Prostate gland (tissue), 2 donors: ENCODE measurements around the gene ANKRD9. TPM values are rescaled to one million over a fixed set of nuclear protein-coding genes. Genes with fewer than 3 reads are reported as not detected.

ENCODE experiments used
- DNase-seq: peaks from one replicate; pipeline ENCODE4 v3.0.0-alpha.2; 2019; ENCODE audit warnings: low spot score
- H3K27ac ChIP-seq, 2 donors: fragments of 200-600 bp; sonication (generic); 2 replicates each; pipeline ENCODE4 v1.5.1; 2017 to 2019
- H3K27me3 ChIP-seq: fragments of 200-600 bp; sonication (generic); replicated peaks from 2 replicates; pipeline ENCODE4 v1.5.1; 2019; ENCODE audit not compliant: insufficient read depth
- H3K36me3 ChIP-seq, 2 donors: fragments of 200-600 bp; sonication (generic); 1 replicate in 1 of 2; 2 replicates in 1 of 2; pipeline versions ENCODE4 v1.5.1 to v1.8.1; 2017 to 2019
- H3K4me1 ChIP-seq: fragments of 200-600 bp; sonication (generic); replicated peaks from 2 replicates; pipeline ENCODE4 v1.5.1; 2019
- H3K4me3 ChIP-seq, 2 donors: fragments of 200-600 bp; sonication (generic); 2 replicates each; pipeline ENCODE4 v1.5.1; 2017 to 2019
- H3K9me3 ChIP-seq: fragments of 200-600 bp; sonication (generic); 2 replicates; pipeline ENCODE4 v1.5.1; 2017
- POLR2A ChIP-seq: fragments of 450-650 bp; IDR thresholded peaks from one replicate; pipeline ENCODE4 v1.6.1; 2016; ENCODE audit warnings: antibody characterized with exemption, mild to moderate bottlenecking
- POLR2AphosphoS5 ChIP-seq: sonication (generic); formaldehyde crosslinking; IDR thresholded peaks from one replicate; pipeline ENCODE4 v1.6.1; 2017; ENCODE audit warnings: antibody characterized with exemption
- WGBS: methylation state at CpG from one replicate; pipeline ENCODE4 v1.1.5; 2018; 5-methylcytosine and 5-hydroxymethylcytosine counted together
- intact Hi-C: fragments of 100-400 bp; cut with DNase I; formaldehyde crosslinking; loops from one replicate; pipeline ENCODE4 v1.14.2; 2022
- total RNA-seq, 2 donors: library from RNA; depleted of rRNA; stranded (reverse); fragments of >200 nt; gene quantifications; one replicate each; pipeline ENCODE4 v1.1.0, GENCODE V29; 2016
- TF ChIP-seq, protein P1 (sequence below), 4 experiments: fragments of 200-600 bp in 2 of 4; fragments of 450-650 bp in 2 of 4; sonication (generic) in 2 of 4; IDR thresholded peaks; 1 replicate in 3 of 4; 2 replicates in 1 of 4; pipeline ENCODE4 v1.5.1; 2016 to 2019; ENCODE audit warnings: antibody characterized with exemption in 4 of 4, mild to moderate bottlenecking in 2 of 4, moderate library complexity in 2 of 4

The ANKRD9 gene
- total RNA-seq, 2 donors from 2014 or later = 81.1 to 81.5 TPM

DNA sequence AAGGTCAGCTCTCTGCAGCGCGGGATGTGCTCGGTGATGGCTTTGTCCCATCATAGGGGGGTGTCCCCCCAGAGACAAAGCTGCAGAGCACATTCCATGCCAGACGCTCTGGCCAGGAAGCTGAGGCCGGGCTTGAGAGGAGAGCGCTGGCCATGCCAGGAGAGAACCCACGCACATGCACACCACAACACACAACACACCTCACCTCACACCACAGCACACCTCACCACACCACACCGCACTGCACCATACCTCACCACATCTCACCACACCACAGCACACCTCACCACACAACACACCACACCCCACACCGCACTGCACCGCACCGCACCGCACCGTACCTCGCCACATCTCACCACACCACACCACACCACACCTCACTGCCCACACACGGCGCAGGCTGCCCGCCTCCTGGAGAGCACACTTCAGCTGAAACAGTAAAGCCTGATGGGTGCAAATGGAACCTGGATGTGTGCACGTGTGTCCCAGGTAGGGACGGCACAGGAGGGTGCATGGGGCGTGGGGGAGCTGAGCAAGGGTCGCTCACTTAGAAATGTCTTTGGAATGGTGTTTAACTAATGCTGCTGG, 10.8 kb downstream of the ANKRD9 start:
- WGBS = 93% methylated on average over 20 of the region's 21 CpGs
- Histone ChIP-seq H3K4me3 (no peak overlapping the region), H3K4me1 (no peaks in the 10 kb centered on the region), H3K36me3 (no peaks in the 10 kb centered on the region), H3K27me3 (no peaks in the 10 kb centered on the region), H3K27ac (no peak overlapping the region), H3K9me3 (no peaks in the 10 kb centered on the region)
- TF ChIP-seq POLR2A (no peak), POLR2AphosphoS5 (no peak)
- TF ChIP-seq, protein P1, sequence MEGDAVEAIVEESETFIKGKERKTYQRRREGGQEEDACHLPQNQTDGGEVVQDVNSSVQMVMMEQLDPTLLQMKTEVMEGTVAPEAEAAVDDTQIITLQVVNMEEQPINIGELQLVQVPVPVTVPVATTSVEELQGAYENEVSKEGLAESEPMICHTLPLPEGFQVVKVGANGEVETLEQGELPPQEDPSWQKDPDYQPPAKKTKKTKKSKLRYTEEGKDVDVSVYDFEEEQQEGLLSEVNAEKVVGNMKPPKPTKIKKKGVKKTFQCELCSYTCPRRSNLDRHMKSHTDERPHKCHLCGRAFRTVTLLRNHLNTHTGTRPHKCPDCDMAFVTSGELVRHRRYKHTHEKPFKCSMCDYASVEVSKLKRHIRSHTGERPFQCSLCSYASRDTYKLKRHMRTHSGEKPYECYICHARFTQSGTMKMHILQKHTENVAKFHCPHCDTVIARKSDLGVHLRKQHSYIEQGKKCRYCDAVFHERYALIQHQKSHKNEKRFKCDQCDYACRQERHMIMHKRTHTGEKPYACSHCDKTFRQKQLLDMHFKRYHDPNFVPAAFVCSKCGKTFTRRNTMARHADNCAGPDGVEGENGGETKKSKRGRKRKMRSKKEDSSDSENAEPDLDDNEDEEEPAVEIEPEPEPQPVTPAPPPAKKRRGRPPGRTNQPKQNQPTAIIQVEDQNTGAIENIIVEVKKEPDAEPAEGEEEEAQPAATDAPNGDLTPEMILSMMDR (IDR thresholded peaks at IDR 0.05) = no peak
- intact Hi-C loops = no loop called here
- DNase-seq = no peak

DNA sequence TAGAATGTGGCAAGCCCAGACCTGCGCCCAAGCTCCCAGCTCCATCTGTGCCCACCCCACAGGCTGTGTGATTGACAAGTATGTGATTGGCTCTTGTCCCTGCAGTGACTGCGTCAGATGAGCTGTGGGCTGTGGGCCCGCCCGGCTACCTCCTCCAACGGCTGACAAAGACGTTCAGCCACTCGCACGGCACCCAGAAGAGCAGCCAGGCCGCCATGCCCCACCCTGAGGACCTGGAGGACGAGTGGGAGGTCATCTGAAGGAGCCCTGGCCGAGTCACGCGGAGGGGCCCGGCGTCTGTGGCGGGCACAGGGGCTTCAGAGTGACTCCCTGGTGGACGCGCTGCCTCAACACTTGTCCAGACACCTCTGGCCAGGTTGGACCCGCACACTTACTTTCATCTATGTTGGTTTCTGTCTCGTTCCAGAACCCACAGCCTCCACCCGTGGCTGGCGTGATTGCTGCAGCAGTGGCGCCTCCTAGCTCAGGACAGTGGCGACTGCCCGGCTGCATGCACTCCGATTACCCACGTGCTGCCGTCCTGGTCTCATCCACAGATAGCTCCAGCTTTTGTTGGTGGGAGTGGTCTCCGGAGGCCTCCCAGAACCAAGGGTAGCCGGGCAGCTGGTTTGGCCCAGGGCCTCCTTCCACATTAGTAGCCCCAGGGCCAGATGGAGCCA, 11.4 kb downstream of the ANKRD9 start:
- no peaks in the 10 kb centered on the region for H3K4me1 ChIP-seq
- 87% methylated on average over 30 of the region's 30 CpGs for WGBS
- no peaks in the 10 kb centered on the region for H3K27me3 ChIP-seq
- H3K36me3 ChIP-seq = no peaks in the 10 kb centered on the region
- H3K4me3 ChIP-seq = no peak overlapping the region
- TF ChIP-seq POLR2A (no peak), POLR2AphosphoS5 (no peak)
- TF ChIP-seq, protein P1 (IDR thresholded peaks at IDR 0.05) = peak in 2 of 4 experiments; percentile 25 to 31
- H3K27ac ChIP-seq = no peak overlapping the region
- intact Hi-C loops = no loop called here
- no peaks in the 10 kb centered on the region for H3K9me3 ChIP-seq
- DNase-seq = no peak

DNA sequence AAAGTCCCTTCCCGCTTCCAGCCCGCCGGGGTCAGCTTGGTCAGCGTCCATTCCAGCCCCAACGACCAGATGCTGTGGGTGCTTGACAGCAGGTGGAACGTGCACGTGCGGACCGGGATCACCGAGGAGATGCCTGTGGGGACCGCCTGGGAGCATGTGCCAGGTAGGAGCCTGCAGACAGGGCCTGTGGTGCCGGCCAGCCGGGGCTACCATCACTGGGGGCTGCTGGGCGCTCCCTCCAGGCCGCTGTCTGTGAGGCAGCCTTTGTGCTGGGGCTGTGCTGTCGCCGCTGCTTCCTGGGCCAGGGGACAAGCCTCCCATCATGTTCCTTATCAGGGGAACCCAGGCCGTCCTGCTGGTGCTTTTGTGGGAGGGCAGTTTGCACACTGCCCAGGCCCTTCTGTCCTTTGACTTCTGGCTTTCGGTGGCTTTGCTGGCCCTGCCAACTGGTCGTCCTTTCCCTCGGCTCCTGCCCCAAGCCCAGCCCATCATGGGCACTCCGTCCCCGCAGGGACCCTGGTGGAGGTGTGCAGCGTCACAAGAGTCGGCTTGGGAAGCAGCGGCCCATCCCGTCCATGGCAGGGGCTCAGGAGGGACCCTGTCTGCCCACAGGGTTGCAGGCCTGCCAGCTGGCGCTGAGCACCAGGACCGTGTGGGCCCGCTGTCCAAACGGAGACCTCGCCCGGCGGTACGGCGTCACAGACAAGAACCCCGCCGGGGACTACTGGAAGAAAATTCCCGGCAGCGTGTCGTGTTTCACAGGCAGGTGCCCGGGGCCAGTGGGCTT, 12.4 kb downstream of the ANKRD9 start:
- Histone ChIP-seq H3K4me1 (no peaks in the 10 kb centered on the region), H3K27ac (no peak overlapping the region), H3K36me3 (no peaks in the 10 kb centered on the region), H3K27me3 (no peaks in the 10 kb centered on the region), H3K9me3 (no peaks in the 10 kb centered on the region), H3K4me3 (no peak overlapping the region)
- no peak for TF ChIP-seq POLR2AphosphoS5
- TF ChIP-seq POLR2A = no peak
- TF ChIP-seq, protein P1 (IDR thresholded peaks at IDR 0.05) = no peak
- no peak for DNase-seq
- intact Hi-C loops = no loop called here
- WGBS = 93% methylated on average over 39 of the region's 42 CpGs

DNA sequence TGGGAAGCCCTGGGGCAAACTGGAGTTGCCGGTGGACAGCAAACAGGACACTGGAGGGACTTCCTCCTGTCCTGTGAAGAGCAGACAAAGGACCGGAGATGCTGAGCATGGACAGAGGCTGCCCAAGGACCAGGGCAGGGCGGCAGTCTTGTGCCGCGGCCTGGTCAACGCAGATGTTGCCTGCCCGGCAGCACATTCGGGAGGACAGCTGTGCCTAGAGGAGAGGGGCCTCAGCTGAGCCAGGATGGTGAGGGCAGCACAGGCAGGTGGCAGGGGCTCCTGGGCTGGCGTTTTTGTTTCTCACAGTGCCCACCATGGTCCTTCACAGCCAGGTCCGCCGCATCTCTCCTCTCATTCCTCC, 13.3 kb downstream of the ANKRD9 start:
- no peak overlapping the region for H3K27ac ChIP-seq
- H3K36me3 ChIP-seq = no peaks in the 10 kb centered on the region
- H3K27me3 ChIP-seq = no peaks in the 10 kb centered on the region
- intact Hi-C loops = no loop called here
- no peak overlapping the region for H3K4me3 ChIP-seq
- no peaks in the 10 kb centered on the region for H3K4me1 ChIP-seq
- TF ChIP-seq, protein P1 (IDR thresholded peaks at IDR 0.05) = no peak
- no peak for TF ChIP-seq POLR2AphosphoS5
- no peak for TF ChIP-seq POLR2A
- DNase-seq = no peak
- WGBS = 93% methylated on average over 11 of the region's 11 CpGs
- H3K9me3 ChIP-seq = no peaks in the 10 kb centered on the region
